Ramos (cell line): ENCODE results near the gene EPHA6.

Experiments
- in situ Hi-C: fragments of 300-500 bp; cut with MboI; formaldehyde crosslinking; loops from one replicate; pipeline ENCODE4 v1.14.3; 2022; ENCODE audit warnings: low sequenced_read_pairs; ENCODE audit not compliant: unreplicated experiment

Gene EPHA6

GRCh38 chr3:97742036-97742435, 927.6 kb downstream of the EPHA6 start:
- in situ Hi-C loops: no loop called here

GRCh38 chr3:97744289-97744688, 929.9 kb downstream of the EPHA6 start:
- in situ Hi-C loops: no loop called here

DNA sequence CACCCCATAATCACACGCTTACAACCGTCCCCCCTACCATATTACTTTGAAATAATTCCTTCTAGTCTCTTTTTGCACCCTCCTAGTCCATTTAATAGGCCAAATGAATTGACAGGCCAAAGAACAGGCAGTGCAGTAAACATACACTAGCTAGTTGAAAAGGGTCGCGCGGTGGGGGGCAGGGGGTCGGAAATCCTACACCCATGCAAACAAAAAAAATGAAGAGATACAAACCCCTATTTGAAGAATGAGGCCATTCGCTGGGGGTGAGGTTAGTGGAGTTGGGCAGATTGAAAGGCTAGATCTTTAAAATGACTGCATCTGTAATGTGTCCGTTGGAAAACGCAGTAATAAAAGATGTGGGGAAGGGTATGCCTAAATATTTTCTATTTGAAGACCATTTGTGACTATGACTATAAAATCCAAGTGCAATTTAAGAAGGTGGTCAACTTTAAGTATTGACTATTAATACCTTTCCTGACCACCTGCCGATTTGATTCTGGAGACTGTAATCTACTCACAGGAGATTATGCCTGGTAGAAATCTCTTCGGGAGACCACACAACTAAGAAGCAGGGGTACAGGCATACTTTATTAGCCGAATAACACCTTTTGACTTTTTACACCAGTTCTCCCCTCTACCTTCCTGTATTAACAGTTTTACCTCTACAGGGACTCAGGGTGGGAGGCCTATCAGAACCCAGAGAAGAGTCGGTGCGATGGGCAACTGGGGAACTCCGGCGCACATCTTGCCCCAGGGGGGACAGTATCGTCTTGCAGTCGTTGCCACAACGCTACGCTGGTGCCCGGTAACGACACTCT, 949.4 kb downstream of the EPHA6 start:
- in situ Hi-C loops: no loop called here

- in situ Hi-C loops: no loop called here
These were observed 950.2 kb downstream of the EPHA6 start, which contains the start of gene ARL6 for GRCh38 chr3:97764407-97765238. Gene ARL6 (plus strand): TSS chr3:97764758. CDS start chr3:97768108, 3,350 bp downstream.

- in situ Hi-C loops: no loop called here
These were observed 950.9 kb downstream of the EPHA6 start for GRCh38 chr3:97765336-97765735.

- in situ Hi-C loops: no loop called here
These were observed 958.5 kb downstream of the EPHA6 start for GRCh38 chr3:97772926-97773325.

DNA sequence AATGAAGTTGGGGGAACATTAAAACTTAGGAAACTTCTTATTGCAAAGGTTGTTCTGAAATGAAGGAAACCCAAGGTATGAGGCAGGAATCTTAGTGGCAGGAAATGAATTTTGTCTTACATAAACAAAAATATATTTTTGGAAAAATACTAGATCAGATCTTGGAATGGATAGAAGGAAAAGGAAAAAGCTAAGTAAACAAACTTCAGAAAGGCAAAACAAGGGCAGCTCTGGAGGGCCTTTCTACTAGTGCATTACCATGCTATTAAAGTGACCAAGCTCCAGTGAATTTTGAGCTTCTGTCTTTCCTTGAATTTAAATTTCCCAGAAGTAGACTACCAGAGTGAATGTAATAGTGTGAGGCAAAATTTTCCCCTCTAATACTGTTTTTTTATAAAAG, 963.8 kb downstream of the EPHA6 start:
- in situ Hi-C loops: no loop called here

DNA sequence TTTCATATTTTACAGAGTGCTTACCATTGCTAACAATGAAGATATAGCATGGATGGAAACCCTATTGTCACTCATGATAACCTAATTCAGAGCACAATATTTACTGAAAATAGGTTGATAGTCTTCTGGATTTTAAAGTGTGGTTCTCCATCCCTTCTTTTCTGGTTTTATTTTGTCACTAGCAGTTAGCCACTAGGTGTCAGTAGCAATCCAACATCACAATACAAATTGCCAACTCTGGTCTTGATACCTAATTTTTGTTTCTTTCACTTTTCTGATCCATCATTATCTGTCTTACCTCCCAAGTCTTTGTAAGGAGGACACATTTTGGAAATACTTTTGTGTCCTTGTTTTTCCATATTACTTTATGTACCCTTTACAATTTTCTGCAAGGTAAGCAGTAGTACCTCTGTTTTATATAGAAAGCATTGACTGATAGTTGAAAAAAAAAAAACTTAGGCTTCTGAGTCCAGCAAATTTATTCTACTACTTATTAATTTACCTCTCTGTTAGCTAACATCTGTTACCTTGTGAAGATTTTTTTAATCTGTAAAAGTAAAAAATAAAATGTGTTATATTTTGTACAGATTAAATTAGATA, 979.1 kb downstream of the EPHA6 start:
- in situ Hi-C loops: loop anchor here (5.0 kb wide), 1 partner anchor 234 kb away; no protein-coding TSS in a partner anchor

- in situ Hi-C loops: no loop called here
These were observed 981.6 kb downstream of the EPHA6 start for GRCh38 chr3:97795951-97796350.
